Caki2 (cell line): Measurements from ENCODE around the gene ATL1. TPM values are rescaled to one million over a fixed set of nuclear protein-coding genes. Genes with fewer than 3 reads are reported as not detected.

Experiments
- DNase-seq: peaks from one replicate; pipeline ENCODE4 v3.0.0-alpha.2; 2015; ENCODE audit warnings: low read depth
- in situ Hi-C: cut with HindIII; loops from 2 replicates; pipeline ENCODE4 v1.10.0; 2016; ENCODE audit warnings: low sequenced_read_pairs, low pct_unique_long_range_greater_than_20kb, mixed read lengths
- total RNA-seq: library from RNA; depleted of rRNA; stranded (reverse); fragments of >200 nt; shearing (Covaris generic); gene quantifications from 2 replicates; pipeline ENCODE4 v1.2.3, GENCODE V29; 2014; ENCODE audit warnings: low replicate concordance

The ATL1 gene
- total RNA-seq, 1 experiment from 2014 or later, result 16.2 TPM

GRCh38 chr14:50594577-50595316, 34.8 kb downstream of the ATL1 start:
- DNase-seq, result no peak
- in situ Hi-C loops, result no loop called here

GRCh38 chr14:50598765-50599164, 38.8 kb downstream of the ATL1 start:
- no peak for DNase-seq
- in situ Hi-C loops, result no loop called here

GRCh38 chr14:50599700-50600444, 39.9 kb downstream of the ATL1 start:
- in situ Hi-C loops, result no loop called here
- DNase-seq, result peak; percentile 67

GRCh38 chr14:50600849-50601248, 40.9 kb downstream of the ATL1 start:
- peak; percentile 30 for DNase-seq
- in situ Hi-C loops, result no loop called here

- in situ Hi-C loops, result no loop called here
- no peak for DNase-seq
Observed at GRCh38 chr14:50601394-50601793, 41.4 kb downstream of the ATL1 start.

- in situ Hi-C loops, result no loop called here
Observed at GRCh38 chr14:50602035-50602434, 42.1 kb downstream of the ATL1 start.

GRCh38 chr14:50603565-50603964, 43.6 kb downstream of the ATL1 start:
- DNase-seq, result no peak
- in situ Hi-C loops, result no loop called here

More at GRCh38 chr14:50602035-50602434, 42.1 kb downstream of the ATL1 start:
- DNase-seq, result no peak

- no peak for DNase-seq
- in situ Hi-C loops, result no loop called here
Observed at GRCh38 chr14:50605766-50606165, 45.8 kb downstream of the ATL1 start.

GRCh38 chr14:50606468-50606867, 46.5 kb downstream of the ATL1 start:
- in situ Hi-C loops, result no loop called here
- DNase-seq, result no peak

GRCh38 chr14:50607181-50607580, 47.2 kb downstream of the ATL1 start:
- in situ Hi-C loops, result no loop called here
- DNase-seq, result no peak

- no peak for DNase-seq
- in situ Hi-C loops, result no loop called here
Observed at GRCh38 chr14:50607761-50608160, 47.8 kb downstream of the ATL1 start.

GRCh38 chr14:50608302-50608851, 48.4 kb downstream of the ATL1 start:
- no peak for DNase-seq
- in situ Hi-C loops, result no loop called here

- in situ Hi-C loops, result no loop called here
Observed at GRCh38 chr14:50610465-50610864, 50.5 kb downstream of the ATL1 start.

GRCh38 chr14:50612806-50613205, 52.9 kb downstream of the ATL1 start:
- DNase-seq, result no peak
- in situ Hi-C loops, result no loop called here

More at GRCh38 chr14:50610465-50610864, 50.5 kb downstream of the ATL1 start:
- DNase-seq, result no peak

GRCh38 chr14:50615056-50615455, 55.1 kb downstream of the ATL1 start:
- in situ Hi-C loops, result no loop called here
- DNase-seq, result no peak

GRCh38 chr14:50615552-50615951, 55.6 kb downstream of the ATL1 start:
- in situ Hi-C loops, result no loop called here
- DNase-seq, result no peak

- in situ Hi-C loops, result no loop called here
- DNase-seq, result no peak
Observed at GRCh38 chr14:50616275-50616674, 56.3 kb downstream of the ATL1 start.

GRCh38 chr14:50619569-50620141, 59.7 kb downstream of the ATL1 start:
- peak; percentile 33 for DNase-seq
- in situ Hi-C loops, result no loop called here

- peak; percentile 5 for DNase-seq
- in situ Hi-C loops, result no loop called here
Observed at GRCh38 chr14:50620341-50620740, 60.4 kb downstream of the ATL1 start.
